Peyer's patch (tissue), 4 donors: ENCODE measurements around the gene PABPN1L. TPM values are rescaled to one million over a fixed set of nuclear protein-coding genes. Genes with fewer than 3 reads are reported as not detected.

Experiments used
- DNase-seq, 3 donors: peaks; one replicate each; pipeline ENCODE4 v3.0.0-alpha.2; 2017 to 2019
- H3K27ac ChIP-seq, 4 donors: fragments of 200-600 bp; sonication (generic); one replicate each; pipeline ENCODE4 v1.5.1; 2016 to 2019
- H3K27me3 ChIP-seq, 2 donors: fragments of 200-600 bp; sonication (generic); one replicate each; pipeline ENCODE4 v1.5.1; 2019
- H3K36me3 ChIP-seq, 3 donors: fragments of 200-600 bp; sonication (generic); one replicate each; pipeline ENCODE4 v1.5.1; 2016 to 2019
- H3K4me1 ChIP-seq, 4 donors: fragments of 200-600 bp; sonication (generic); one replicate each; pipeline ENCODE4 v1.5.1; 2016 to 2019
- H3K4me3 ChIP-seq, 4 donors: fragments of 200-600 bp; sonication (generic); 1 replicate in 3 of 4; 2 replicates in 1 of 4; pipeline ENCODE4 v1.5.1; 2016 to 2019; ENCODE audit warnings: mild to moderate bottlenecking in 1 of 4
- H3K9me3 ChIP-seq, 4 donors: fragments of 200-600 bp; sonication (generic); one replicate each; pipeline ENCODE4 v1.5.1; 2016 to 2019; ENCODE audit warnings: mild to moderate bottlenecking in 1 of 4
- CTCF ChIP-seq, 6 experiments: fragments of 450-650 bp in 4 of 6; fragments of 200-600 bp in 2 of 6; sonication (generic) in 1 of 6; IDR thresholded peaks; one replicate each; pipeline ENCODE4 v1.5.1; 2017 to 2019; ENCODE audit warnings: antibody characterized with exemption in 6 of 6, mild to moderate bottlenecking in 3 of 6, moderate library complexity in 1 of 6
- POLR2A ChIP-seq, 2 donors: fragments of 450-650 bp; IDR thresholded peaks; one replicate each; pipeline ENCODE4 v1.5.1; 2017; ENCODE audit warnings: antibody characterized with exemption in 2 of 2, mild to moderate bottlenecking in 2 of 2, moderate library complexity in 2 of 2
- total RNA-seq, 4 donors: library from RNA; depleted of rRNA; stranded (reverse); fragments of >200 nt; gene quantifications; one replicate each; pipeline ENCODE4 v1.1.0, GENCODE V29; 2016

PABPN1L gene
- total RNA-seq, 4 donors from 2014 or later = not detected

GRCh38 chr16:88909431-88910210 lies 43.2 kb upstream of the PABPN1L start:
- Histone ChIP-seq H3K4me3 (no peak overlapping the region), H3K4me1 (peaks cover 0 to 7% (median 1%) of the 10 kb centered on the region in 4 donors), H3K27ac (no peak overlapping the region), H3K9me3 (no peaks in the 10 kb centered on the region), H3K27me3 (no peaks in the 10 kb centered on the region), H3K36me3 (no peaks in the 10 kb centered on the region)
- no peak for DNase-seq
- TF ChIP-seq POLR2A (IDR thresholded peaks at IDR 0.05) (no peak), CTCF (IDR thresholded peaks at IDR 0.05) (no peak)

GRCh38 chr16:88908307-88908706 lies 41.8 kb upstream of the PABPN1L start:
- peaks cover 0 to 7% (median 1%) of the 10 kb centered on the region in 4 donors for H3K4me1 ChIP-seq
- no peak for DNase-seq
- no peak overlapping the region for H3K27ac ChIP-seq
- no peak overlapping the region for H3K4me3 ChIP-seq
- H3K9me3 ChIP-seq = no peaks in the 10 kb centered on the region
- TF ChIP-seq CTCF (IDR thresholded peaks at IDR 0.05) = no peak
- no peaks in the 10 kb centered on the region for H3K27me3 ChIP-seq
- H3K36me3 ChIP-seq = no peaks in the 10 kb centered on the region

GRCh38 chr16:88907768-88908167 lies 41.3 kb upstream of the PABPN1L start:
- TF ChIP-seq POLR2A (IDR thresholded peaks at IDR 0.05) (no peak), CTCF (IDR thresholded peaks at IDR 0.05) (no peak)
- peaks cover 0 to 7% (median 1%) of the 10 kb centered on the region in 4 donors for H3K4me1 ChIP-seq
- no peak overlapping the region for H3K4me3 ChIP-seq
- no peaks in the 10 kb centered on the region for H3K9me3 ChIP-seq
- no peak overlapping the region for H3K27ac ChIP-seq
- H3K27me3 ChIP-seq = no peaks in the 10 kb centered on the region
- H3K36me3 ChIP-seq = no peaks in the 10 kb centered on the region
- no peak for DNase-seq

GRCh38 chr16:88906535-88907105 lies 40.2 kb upstream of the PABPN1L start:
- Histone ChIP-seq H3K4me1 (peaks cover 0 to 7% (median 0%) of the 10 kb centered on the region in 4 donors), H3K36me3 (no peaks in the 10 kb centered on the region), H3K9me3 (no peaks in the 10 kb centered on the region), H3K27ac (no peak overlapping the region), H3K27me3 (no peaks in the 10 kb centered on the region), H3K4me3 (no peak overlapping the region)
- DNase-seq = no peak
- TF ChIP-seq CTCF (IDR thresholded peaks at IDR 0.05) = no peak
- no peak for TF ChIP-seq POLR2A (IDR thresholded peaks at IDR 0.05)

GRCh38 chr16:88906020-88906419 lies 39.6 kb upstream of the PABPN1L start:
- DNase-seq = no peak
- Histone ChIP-seq H3K4me3 (no peak overlapping the region), H3K4me1 (peaks cover 0 to 3% (median 0%) of the 10 kb centered on the region in 4 donors), H3K27ac (peak overlapping the region in 1 of 4 donors; percentile 17), H3K36me3 (no peaks in the 10 kb centered on the region), H3K27me3 (no peaks in the 10 kb centered on the region), H3K9me3 (no peaks in the 10 kb centered on the region)
- no peak for TF ChIP-seq POLR2A (IDR thresholded peaks at IDR 0.05)
- no peak for TF ChIP-seq CTCF (IDR thresholded peaks at IDR 0.05)
